DND-41 (cell line): ENCODE results near the gene LAMB4.

Experiments
- EZH2 ChIP-seq: IDR thresholded peaks from 3 replicates; pipeline ENCODE4 v1.6.1; 2012; ENCODE audit warnings: borderline replicate concordance, low read depth, mild to moderate bottlenecking, moderate library complexity, low read length, inconsistent platforms; ENCODE audit not compliant: severe bottlenecking
- TF ChIP-seq, protein P1 (sequence below): IDR thresholded peaks from 2 replicates; pipeline ENCODE4 v1.5.1; 2012; ENCODE audit warnings: borderline replicate concordance, low read length, moderate library complexity, mild to moderate bottlenecking; ENCODE audit not compliant: poor library complexity, severe bottlenecking; ENCODE audit errors: extremely low read depth

DNA sequence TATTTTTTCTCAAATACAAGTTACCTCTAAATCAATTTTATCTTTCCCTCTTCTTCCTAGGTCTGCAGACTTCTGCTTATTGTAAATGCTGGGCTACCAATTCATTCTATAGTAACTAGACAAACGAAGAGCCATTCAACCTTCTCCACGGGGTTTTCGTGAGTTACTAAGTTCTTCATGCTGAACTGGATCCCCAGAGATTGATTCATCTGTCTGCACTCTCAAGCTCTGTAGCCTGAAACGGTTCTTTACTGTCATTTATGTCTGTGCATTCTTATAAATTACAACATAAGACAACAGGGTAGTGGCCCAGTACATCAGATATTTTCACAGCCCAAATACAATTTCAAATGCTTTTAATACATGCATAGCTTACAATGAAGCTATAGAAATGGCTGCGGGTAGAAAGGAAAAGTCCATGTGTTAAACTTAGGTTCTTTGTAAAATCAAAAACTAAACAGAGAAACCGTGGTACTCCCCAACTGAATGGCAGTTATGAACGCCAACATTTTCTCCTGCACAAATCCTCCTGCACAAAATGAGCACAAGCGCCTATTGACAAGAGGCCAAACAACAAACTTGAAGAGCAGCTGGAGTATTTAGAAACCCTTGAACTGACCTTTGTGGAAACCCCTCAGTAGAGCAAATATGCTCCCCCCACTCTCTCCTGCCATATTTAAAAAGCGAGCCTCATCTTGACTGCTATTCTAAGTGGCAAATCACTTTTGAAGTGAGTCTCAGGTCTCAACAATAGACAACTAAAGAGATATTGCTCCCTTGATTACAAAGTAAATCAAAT is 147.9 kb downstream of the LAMB4 start:
- TF ChIP-seq, protein P1, sequence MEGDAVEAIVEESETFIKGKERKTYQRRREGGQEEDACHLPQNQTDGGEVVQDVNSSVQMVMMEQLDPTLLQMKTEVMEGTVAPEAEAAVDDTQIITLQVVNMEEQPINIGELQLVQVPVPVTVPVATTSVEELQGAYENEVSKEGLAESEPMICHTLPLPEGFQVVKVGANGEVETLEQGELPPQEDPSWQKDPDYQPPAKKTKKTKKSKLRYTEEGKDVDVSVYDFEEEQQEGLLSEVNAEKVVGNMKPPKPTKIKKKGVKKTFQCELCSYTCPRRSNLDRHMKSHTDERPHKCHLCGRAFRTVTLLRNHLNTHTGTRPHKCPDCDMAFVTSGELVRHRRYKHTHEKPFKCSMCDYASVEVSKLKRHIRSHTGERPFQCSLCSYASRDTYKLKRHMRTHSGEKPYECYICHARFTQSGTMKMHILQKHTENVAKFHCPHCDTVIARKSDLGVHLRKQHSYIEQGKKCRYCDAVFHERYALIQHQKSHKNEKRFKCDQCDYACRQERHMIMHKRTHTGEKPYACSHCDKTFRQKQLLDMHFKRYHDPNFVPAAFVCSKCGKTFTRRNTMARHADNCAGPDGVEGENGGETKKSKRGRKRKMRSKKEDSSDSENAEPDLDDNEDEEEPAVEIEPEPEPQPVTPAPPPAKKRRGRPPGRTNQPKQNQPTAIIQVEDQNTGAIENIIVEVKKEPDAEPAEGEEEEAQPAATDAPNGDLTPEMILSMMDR, result no peak
- no peak for TF ChIP-seq EZH2
